OCI-LY1 (cell line): ENCODE data around the gene TTYH3.

ENCODE experiments used
- EZH2 ChIP-seq: fragments of 200-600 bp; sonication (generic), shearing (Covaris generic); IDR thresholded peaks from 2 replicates; pipeline ENCODE4 v1.8.0; 2017; ENCODE audit warnings: borderline replicate concordance, mixed run types, mild to moderate bottlenecking, antibody characterized with exemption, low read length, moderate library complexity, mixed read lengths
- TF ChIP-seq, protein P1 (sequence below): fragments of 200-600 bp; sonication (generic), shearing (Covaris generic); IDR thresholded peaks from 2 replicates; pipeline ENCODE4 v1.5.1; 2017; ENCODE audit warnings: mild to moderate bottlenecking, antibody characterized with exemption, low read length, moderate library complexity, mixed read lengths

DNA sequence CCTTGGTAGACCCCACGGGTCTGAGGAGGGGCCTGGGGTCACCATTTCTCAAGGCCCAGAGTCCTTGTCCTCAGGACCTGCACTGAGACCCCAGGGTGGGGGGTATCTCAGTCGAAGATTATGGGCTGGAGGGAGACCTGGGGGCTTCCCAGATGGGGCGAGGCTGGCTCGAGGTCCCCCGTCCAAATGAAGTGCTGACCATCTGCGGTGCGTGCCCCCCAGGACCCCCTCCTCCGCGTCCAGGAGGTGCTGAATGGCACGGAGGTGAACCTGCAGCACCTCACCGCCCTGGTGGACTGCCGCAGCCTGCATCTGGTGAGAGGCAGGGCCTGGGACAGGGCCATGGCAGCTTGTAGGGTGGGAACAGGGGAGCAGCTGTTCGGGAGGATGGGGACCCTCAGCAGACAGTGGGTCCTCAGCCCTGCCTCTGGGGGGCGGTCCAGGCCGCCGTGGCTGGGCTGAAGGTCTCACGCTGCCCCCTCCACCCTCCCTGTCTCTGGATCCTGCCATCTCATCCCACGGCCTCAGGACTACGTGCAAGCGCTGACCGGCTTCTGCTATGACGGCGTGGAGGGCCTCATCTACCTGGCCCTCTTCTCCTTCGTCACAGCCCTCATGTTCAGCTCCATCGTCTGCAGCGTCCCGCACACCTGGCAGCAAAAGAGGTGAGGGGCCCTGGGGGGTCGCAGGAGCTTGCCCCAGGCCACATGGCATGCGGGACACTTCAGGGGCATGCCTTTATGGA lies 24.3 kb downstream of the TTYH3 start:
- TF ChIP-seq, protein P1, sequence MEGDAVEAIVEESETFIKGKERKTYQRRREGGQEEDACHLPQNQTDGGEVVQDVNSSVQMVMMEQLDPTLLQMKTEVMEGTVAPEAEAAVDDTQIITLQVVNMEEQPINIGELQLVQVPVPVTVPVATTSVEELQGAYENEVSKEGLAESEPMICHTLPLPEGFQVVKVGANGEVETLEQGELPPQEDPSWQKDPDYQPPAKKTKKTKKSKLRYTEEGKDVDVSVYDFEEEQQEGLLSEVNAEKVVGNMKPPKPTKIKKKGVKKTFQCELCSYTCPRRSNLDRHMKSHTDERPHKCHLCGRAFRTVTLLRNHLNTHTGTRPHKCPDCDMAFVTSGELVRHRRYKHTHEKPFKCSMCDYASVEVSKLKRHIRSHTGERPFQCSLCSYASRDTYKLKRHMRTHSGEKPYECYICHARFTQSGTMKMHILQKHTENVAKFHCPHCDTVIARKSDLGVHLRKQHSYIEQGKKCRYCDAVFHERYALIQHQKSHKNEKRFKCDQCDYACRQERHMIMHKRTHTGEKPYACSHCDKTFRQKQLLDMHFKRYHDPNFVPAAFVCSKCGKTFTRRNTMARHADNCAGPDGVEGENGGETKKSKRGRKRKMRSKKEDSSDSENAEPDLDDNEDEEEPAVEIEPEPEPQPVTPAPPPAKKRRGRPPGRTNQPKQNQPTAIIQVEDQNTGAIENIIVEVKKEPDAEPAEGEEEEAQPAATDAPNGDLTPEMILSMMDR: no peak
- no peak for TF ChIP-seq EZH2
